ENCODE results near the gene CIPC.

CIPC gene

GRCh38 chr14:77103951-77104350, 5.9 kb downstream of the CIPC start:
- DNase-seq: peak; percentile 83

GRCh38 chr14:77104393-77104792, 6.3 kb downstream of the CIPC start:
- DNase-seq: no peak

GRCh38 chr14:77105145-77105939, 7.3 kb downstream of the CIPC start:
- DNase-seq: peak; percentile 47

GRCh38 chr14:77106666-77107065, 8.6 kb downstream of the CIPC start:
- DNase-seq: no peak

- DNase-seq: no peak
Measured at GRCh38 chr14:77107228-77107627, 9.2 kb downstream of the CIPC start.

GRCh38 chr14:77108753-77109152, 10.7 kb downstream of the CIPC start:
- DNase-seq: no peak

- no peak for DNase-seq
Measured at GRCh38 chr14:77109656-77110055, 11.6 kb downstream of the CIPC start.

- no peak for DNase-seq
Measured at GRCh38 chr14:77110286-77110685, 12.2 kb downstream of the CIPC start.

- no peak for DNase-seq
Measured at GRCh38 chr14:77111021-77111420, 13.0 kb downstream of the CIPC start.

- no peak for DNase-seq
Measured at GRCh38 chr14:77113644-77114043, 15.6 kb downstream of the CIPC start.

GRCh38 chr14:77114609-77115008, 16.6 kb downstream of the CIPC start:
- DNase-seq: no peak

GRCh38 chr14:77116172-77116817, 18.2 kb downstream of the CIPC start:
- no peak for DNase-seq

- DNase-seq: no peak
Measured at GRCh38 chr14:77119851-77120250, 21.8 kb downstream of the CIPC start.

- DNase-seq: peak; percentile 87
Measured at GRCh38 chr14:77120771-77121743, 23.0 kb downstream of the CIPC start.

- DNase-seq: no peak
Measured at GRCh38 chr14:77122526-77123125, 24.6 kb downstream of the CIPC start.

GRCh38 chr14:77123381-77124325, 25.6 kb downstream of the CIPC start:
- DNase-seq: peak; percentile 78

- DNase-seq: peak; percentile 75
Measured at GRCh38 chr14:77124345-77125280, 26.6 kb downstream of the CIPC start.

GRCh38 chr14:77125281-77125801, 27.3 kb downstream of the CIPC start:
- DNase-seq: peak; percentile 42

GRCh38 chr14:77125823-77126325, 27.8 kb downstream of the CIPC start:
- DNase-seq: no peak

GRCh38 chr14:77126461-77126990, 28.5 kb downstream of the CIPC start:
- DNase-seq: no peak

Data from NCI-H1092 treated with DMSO at 0.1 percent for 48 hours (cell line).